DMS114 treated with DMSO at 0.1 percent for 48 hours (cell line): Measurements from ENCODE around the gene EPGN.

Source experiments
- DNase-seq: peaks from one replicate; lab custom pipeline; 2025; ENCODE audit not compliant: unreplicated experiment; lab: John Stamatoyannopoulos, UW

Gene EPGN

GRCh38 chr4:74308215-74308614 lies at the start of gene EPGN:
TSS of gene EPGN (plus strand) at chr4:74308470. CDS start at chr4:74308534, 64 bp downstream.
- DNase-seq, result no peak

GRCh38 chr4:74258963-74259362 lies 49.3 kb upstream of the EPGN start:
- DNase-seq, result no peak

- no peak for DNase-seq
Observed at GRCh38 chr4:74260036-74260435, 48.2 kb upstream of the EPGN start.

- no peak for DNase-seq
Observed at GRCh38 chr4:74262522-74262921, 45.7 kb upstream of the EPGN start.

GRCh38 chr4:74263551-74263950 lies 44.7 kb upstream of the EPGN start:
- DNase-seq, result no peak

- DNase-seq, result no peak
Observed at GRCh38 chr4:74266081-74266480, 42.2 kb upstream of the EPGN start.

GRCh38 chr4:74267998-74268606 lies 40.2 kb upstream of the EPGN start:
- DNase-seq, result no peak

- no peak for DNase-seq
Observed at GRCh38 chr4:74268643-74269042, 39.6 kb upstream of the EPGN start.

- no peak for DNase-seq
Observed at GRCh38 chr4:74278490-74278889, 29.8 kb upstream of the EPGN start.

GRCh38 chr4:74279716-74280115 lies 28.6 kb upstream of the EPGN start:
- DNase-seq, result no peak

- no peak for DNase-seq
Observed at GRCh38 chr4:74282926-74283325, 25.3 kb upstream of the EPGN start.

GRCh38 chr4:74283614-74284013 lies 24.7 kb upstream of the EPGN start:
- DNase-seq, result no peak

- DNase-seq, result no peak
Observed at GRCh38 chr4:74284053-74284452, 24.2 kb upstream of the EPGN start.

- no peak for DNase-seq
Observed at GRCh38 chr4:74287164-74287563, 21.1 kb upstream of the EPGN start.

- no peak for DNase-seq
Observed at GRCh38 chr4:74287791-74288190, 20.5 kb upstream of the EPGN start.

GRCh38 chr4:74291471-74291870 lies 16.8 kb upstream of the EPGN start:
- DNase-seq, result no peak

- no peak for DNase-seq
Observed at GRCh38 chr4:74292111-74292870, 16.0 kb upstream of the EPGN start.

- DNase-seq, result no peak
Observed at GRCh38 chr4:74293558-74293957, 14.7 kb upstream of the EPGN start.

- no peak for DNase-seq
Observed at GRCh38 chr4:74294681-74295080, 13.6 kb upstream of the EPGN start.

GRCh38 chr4:74297539-74297938 lies 10.7 kb upstream of the EPGN start:
- no peak for DNase-seq

GRCh38 chr4:74304095-74304625 lies 4.1 kb upstream of the EPGN start:
- DNase-seq, result no peak

GRCh38 chr4:74305000-74305399 lies 3.3 kb upstream of the EPGN start:
- no peak for DNase-seq

- no peak for DNase-seq
Observed at GRCh38 chr4:74307170-74307569, 1.1 kb upstream of the EPGN start.
